Activated CD4-positive, alpha-beta T cell treated with anti-CD3 and anti-CD28 coated beads for 24 hours (primary cell): ENCODE measurements around the gene EYS.

Experiments
- DNase-seq, 2 donors: peaks; one replicate each; pipeline ENCODE4 v3.0.0-alpha.2; 2020; ENCODE audit warnings: low read depth in 2 of 2

EYS gene

DNA sequence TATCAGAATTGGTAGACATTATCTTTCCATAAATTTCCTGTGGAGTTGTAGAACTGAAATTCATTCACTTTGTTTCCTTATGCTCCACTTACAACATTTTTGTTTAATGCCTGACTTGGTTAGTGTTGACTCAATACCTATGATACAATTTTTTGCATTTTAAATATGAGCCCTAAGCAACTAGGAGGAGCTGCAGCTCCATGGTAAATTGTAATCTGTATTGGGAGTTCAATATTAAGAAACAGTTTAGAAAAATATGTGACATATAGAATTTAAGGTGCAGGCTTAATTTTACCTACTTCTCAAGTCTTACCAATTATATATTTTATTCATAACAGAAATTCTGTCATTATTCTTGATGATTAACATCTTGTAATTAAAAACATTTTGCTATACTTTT, 868.3 kb downstream of the EYS start:
- no peak for DNase-seq

DNA sequence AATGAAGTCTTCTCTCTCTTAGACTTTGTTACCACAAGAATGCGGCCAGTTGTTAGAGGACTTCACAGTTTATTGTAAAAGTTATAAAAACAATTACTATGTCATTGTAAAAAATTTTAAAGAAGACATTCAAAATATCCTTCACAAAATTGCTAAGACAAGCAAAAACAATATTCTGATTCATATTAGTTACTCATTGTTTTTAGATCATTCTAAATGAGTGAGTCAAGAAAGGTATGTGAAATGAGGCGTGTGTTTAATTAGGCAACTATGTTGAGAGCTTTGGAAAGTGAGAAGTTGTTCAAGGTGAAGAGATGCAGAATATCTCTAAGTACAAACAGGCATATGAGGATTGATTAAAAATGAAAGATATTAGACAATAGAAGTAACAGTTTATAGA, 875.3 kb downstream of the EYS start:
- no peak for DNase-seq

DNA sequence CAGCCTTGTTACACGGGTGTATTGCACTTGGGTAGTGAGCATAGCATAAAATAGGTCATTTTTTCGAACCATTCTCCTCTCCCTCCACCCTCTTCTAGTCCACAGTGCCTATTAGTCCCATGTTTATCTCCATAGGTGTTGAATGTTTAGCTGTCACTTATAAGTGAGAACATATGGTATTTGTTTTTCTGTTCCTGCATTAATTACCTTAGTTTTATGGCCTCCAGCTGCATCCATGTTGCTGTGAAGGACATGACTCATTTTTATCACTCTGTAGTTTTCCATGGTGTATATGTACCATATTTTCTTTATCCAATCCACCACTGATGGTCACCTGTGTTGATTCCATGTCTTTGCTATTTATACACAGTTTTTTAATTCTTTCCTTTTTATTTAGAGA, 889.5 kb downstream of the EYS start:
- DNase-seq, result no peak

DNA sequence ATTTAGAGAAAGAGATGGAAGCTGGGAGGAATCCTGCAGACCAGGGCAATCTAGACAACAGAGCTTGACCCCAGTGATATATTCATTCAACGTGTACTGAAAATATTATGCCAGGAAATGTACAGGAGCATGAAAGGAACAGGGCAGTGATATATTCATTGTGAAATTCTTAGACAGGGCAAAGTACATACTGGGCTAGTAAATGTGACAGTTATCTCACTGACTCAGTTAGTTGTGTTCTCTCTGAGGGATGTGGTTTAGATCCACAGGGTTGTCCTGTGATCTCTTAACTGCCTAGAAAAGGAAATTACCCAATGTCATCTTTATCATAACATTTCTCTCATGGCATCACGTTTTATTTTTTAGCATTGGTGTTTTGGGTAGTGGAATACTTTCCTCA, 891.3 kb downstream of the EYS start:
- DNase-seq, result no peak

DNA sequence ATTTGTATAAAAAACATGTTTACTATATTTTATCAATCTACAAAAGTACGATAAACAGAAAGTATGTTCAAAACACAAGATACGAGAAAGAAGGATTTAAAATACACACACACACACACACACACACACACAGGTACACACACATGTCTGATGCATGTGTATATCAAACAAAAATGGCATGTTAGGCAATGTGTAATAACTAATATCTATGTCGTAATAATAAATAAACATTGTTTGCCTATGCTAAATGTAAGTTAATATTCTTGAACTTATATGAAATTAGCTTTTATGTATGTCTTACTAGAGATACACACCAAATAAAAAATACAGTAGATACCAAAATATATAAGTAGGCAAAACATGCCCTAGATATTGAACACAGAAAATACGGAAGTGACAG, 894.9 kb downstream of the EYS start:
- DNase-seq, result no peak

DNA sequence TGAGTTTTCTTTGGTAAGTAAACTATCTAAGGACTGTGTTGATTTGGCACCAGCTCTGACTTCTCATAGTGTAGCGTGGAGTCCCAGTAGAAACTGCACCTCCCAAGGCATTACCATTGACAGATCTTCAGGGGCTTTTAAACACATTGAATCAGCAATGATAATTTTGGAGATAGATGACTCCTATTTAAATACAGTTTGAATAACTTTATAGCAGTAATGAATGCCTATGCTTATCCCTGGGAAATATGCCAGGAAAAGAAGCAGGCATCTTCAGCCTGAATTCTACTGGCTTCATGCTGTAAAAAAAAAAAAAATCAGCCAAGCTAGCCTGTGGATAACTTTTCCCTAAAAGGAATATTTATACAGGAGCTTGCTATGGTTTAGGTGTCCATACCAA, 895.9 kb downstream of the EYS start:
- no peak for DNase-seq

DNA sequence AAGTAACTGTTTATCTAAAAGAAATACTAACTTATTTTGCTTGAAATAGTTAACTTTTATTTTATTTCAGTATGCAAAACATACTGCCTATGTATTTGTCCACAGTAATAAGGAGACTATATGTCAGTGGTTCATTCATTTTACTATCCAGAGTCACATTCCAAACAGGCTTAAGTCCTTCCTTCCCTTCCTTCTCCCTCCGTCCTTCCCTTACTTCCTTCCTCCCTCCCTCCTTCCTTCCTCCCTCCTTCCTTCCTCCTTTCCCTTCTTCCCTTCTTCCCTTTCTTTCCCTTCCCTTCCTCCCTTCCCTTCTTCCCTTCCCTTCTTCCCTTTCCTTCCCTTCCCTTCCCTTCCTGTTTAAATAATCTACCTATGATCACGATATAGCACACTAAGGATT, 899.2 kb downstream of the EYS start:
- no peak for DNase-seq

DNA sequence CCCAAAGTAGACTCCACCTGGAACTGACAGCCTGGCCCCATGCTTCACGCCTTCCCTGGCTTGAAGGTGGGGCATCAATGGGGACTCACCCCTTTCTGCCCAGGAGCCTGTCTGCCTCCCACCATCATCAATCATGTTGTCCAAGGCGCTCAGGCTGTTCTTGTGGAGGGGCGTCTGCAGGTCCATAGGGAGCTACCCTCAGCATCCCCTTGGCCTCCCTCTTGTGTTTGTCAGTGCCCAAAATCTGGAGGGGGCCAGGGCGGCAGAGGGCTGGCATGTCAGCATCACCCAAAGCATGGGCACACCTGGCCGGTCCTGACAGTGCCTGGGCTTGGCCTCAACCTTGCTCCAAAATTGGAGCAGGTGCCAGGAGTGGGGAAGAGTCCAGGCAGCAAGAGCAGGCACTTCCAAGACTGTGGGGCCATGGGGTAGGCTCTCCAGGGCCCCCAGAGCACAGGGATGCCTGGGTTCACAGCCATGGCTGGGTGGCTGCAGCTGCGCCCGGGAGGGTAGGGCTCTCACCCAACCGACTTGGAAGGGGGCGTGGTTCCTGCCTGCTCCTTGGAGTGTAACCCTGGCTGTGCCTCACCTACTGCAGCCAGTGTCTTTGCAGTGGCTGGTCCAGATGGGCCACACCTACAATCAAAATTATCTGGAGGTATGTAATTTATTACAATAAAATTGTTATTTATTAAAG, 903.4 kb downstream of the EYS start:
- DNase-seq, result no peak

DNA sequence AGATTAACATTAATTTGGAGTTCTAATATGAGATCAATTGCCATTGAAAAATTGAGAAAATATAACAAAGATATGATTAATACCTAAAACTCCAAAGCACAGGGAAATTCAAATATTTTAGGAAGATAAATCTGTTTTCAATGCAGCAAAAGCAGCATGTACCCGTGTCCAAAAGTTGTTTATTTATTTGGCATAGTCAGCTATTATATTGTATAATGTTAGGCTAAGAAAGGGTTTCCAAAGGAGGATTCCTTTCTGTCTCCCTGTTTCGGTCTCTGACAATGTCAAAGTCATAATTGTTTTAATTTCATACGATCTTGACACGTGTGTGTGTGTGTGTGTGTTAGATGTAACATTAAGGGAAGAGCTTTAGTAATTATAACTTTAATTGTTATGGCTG, 914.5 kb downstream of the EYS start:
- DNase-seq, result no peak

DNA sequence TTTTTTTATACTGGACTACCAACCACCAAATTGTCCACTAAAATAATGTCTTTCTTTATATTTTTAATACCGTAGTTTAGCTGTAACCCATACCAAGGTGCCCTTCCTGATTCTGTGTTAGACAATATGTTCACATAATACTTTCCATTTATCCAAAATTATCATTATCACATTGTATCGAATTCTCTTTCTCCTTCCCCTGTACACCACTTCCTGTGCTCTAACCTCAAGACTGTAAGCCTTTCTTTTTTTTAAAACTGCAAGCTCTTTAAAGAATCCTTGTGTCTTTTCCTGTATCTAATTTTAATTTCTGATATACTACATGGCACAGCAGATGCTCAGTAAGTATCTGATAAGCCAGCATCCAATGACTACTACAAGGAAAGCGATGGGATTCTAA, 917.5 kb downstream of the EYS start:
- DNase-seq, result no peak

DNA sequence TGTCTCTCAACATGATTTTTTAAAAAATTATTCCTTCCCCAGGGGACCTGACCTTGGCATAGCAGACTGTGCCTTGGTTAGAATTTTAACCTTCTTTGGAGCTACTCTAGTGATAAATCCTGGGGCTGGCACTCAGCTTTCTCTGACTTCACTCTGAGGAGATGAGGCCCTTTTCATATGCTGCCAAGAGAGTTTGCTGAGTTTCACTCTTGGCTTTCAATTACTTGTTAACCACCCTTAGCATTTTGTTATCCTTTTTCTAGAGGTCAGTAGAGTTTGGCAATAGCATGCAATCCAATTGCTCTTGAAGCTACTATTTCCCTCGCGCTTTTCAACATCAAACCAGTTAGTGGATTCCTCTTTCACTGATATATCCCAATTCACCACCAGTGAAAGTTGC, 920.3 kb downstream of the EYS start:
- no peak for DNase-seq

DNA sequence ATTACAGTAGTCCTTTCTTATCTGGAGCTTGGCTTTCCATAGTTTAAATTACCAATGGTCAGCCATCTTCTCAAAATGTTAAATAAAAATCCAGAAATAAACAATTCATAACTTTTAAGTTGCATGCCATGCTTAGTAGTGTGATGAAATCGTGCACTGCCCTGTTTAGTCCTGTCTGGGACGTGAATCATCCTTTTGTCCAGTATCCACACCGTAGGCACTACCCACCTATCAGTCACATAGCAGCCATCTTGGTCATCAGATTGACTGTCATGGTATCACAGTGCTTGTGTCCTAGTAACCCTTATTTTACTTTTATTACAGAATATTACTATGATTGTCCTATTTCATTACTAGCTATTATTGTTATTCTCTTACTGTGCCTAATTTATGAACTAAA, 924.1 kb downstream of the EYS start:
- no peak for DNase-seq

DNA sequence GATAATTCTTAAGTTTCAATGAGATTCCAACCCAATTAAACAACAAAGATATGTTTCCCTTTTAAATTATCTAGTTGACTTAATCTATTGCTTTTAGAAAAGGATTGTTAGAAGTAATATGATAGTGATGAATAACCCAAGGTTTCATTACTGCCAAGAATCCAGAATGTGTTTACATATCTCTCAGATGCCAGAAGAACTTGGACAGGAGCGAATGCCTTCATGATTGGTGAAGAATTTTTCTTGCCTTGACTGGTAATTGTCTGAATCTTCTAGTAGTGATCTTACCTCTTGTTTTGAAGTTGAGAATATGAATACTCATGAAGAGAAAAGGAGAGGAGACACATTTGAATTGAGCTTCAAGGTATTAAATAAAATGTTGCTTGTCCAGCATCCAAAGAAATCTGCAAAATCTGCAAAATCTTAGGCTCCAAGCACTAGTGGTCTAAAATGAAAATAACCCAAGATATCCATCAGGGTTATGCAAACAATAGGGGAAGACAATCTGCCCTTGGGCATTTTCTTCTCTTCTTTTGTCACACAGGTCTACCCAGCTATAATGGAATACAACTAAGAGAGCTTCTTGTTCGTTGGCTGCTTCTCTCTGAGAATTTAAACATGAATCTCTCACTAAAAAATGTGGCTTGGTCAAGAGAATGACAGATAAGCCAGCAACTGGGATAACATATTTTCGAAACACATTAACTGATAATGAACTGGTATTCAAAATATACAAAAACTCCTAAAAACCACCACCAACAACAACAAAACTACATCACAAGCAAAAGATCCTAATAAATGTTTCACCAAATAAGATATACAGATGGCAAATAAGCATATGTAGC, 928.9 kb downstream of the EYS start:
- no peak for DNase-seq

DNA sequence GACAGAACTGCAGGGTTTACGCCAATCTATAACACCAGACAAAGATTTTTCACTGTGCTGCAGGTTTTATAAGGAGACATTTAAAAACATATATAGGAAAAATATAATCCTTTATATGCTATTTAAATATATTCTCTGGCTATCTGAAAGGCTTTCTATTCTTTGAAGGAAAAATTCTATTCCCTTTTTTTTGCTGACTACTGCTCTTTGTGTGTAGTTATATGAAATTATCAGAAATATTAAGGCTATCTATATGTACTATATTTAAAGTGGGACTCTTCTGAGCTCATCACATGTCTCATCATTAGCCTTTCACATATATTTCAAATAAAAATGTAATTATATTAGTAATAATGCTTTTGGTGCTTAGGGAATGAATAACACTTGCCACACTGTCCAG, 930.7 kb downstream of the EYS start:
- no peak for DNase-seq

DNA sequence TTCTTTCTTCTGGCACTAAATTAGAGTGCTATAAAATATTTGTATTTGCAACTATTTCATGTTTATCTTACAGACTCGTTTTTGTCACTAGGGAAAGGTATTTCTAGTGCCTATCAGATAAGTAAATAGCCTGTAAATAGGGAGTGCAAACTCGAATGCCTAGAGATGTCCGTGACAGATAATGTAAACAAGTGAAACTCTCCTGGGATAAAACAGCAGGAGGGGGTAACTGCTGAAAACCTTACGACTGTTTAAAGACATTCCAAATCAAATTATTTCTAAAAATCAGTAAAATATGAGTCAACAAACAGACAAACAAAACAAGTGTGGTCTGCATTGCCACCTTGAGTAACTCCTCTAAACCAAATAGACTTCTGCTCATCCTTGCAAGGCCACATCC, 932.1 kb downstream of the EYS start:
- no peak for DNase-seq

DNA sequence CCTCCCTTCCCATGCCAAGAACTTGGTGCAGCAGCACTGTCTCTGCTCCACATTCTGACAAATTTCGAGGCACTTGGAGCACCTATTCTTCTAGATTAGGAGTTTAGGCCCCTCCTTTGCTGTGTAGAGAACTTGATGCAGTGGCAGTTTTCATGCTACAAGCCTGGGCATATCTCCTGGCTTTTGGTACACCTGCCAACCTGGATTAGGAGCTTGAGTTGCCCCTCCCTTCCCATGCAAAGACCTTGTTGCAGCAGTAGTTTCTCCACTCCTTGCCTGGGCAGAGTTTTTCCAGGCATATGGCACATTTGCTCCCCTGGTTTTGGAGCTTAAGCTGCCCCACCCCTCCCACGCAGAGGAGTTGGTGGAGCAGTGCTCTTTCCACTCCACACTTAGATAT, 956.1 kb downstream of the EYS start:
- no peak for DNase-seq

DNA sequence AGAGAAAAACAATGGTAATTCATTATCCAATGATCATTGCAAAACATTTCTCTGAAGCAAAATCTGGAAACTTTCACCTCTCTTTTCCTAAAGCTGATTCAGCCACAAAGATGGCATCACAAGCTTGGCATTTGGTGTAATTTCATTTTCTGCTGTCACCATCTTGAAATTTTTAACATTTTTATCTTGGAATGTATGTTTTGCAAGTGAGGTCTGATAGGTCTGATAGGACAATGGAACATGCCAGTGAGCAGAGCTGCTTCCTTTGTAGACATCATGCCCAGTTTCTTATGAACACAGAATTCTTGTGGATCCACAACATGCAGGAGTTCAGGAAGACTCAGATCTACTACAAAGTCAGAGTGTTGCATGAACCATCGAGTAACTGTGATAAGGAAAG, 969.6 kb downstream of the EYS start:
- no peak for DNase-seq

DNA sequence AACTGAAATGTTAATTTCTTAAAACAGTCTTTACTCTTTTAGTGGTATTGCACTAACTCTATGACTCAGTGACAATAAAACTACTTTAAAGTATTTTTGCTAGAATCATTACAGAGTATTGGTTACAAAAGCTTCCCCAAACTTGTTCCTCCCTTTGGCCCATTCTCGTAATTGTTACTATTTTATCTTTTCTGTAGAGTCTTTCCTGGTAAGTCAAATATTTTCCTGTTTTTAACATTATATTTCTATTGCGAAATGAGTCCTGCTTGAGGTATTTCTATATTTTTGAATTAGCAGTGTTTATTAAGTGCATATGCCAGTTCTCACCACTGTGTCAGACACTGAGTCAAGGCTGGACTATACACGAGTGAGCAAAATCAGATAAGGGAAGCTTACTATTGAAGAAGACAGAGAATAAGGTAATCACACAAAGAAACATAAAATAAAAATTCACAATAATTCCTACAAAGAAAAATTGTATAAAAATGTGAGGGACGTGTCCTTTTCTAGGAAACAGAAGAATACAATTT, 970.5 kb downstream of the EYS start:
- DNase-seq, result no peak

DNA sequence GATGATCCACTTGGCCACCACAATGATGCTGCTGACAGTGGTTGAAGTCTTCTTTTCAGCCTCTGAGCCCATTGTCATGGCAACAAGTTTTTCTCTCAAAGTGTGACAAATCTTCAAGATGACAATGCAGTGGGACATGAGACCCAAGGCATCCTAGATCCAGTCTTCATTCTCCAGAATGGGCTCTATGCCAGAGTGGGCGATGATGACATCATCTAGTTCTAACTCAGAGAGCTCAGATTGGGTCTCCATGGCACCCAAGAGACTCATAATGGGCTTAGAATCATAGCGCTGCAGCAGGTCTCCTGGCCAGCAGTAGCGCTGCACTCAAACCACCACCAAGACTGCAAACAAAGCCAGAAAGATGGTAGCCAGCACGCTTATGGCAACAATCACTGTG, 973.6 kb downstream of the EYS start:
- DNase-seq, result no peak

DNA sequence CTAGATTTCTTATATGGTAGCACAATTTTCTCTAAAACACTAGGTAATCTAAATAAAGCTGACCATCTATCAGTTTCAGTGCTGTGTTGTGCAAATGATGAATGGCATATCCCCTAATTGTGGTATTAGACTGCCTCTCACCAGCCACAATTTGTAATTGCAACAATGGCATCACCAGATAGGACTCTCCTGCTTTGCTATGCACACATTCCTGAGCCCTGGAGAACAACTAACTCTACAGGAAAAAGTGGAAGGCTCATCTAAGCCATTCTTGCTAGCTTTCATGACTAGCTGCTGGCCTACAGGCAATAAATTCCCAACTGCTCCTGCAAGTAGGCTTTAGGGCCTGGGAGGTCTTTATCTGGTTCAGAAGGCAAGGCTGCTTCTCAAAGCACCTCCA, 974.1 kb downstream of the EYS start:
- no peak for DNase-seq

DNA sequence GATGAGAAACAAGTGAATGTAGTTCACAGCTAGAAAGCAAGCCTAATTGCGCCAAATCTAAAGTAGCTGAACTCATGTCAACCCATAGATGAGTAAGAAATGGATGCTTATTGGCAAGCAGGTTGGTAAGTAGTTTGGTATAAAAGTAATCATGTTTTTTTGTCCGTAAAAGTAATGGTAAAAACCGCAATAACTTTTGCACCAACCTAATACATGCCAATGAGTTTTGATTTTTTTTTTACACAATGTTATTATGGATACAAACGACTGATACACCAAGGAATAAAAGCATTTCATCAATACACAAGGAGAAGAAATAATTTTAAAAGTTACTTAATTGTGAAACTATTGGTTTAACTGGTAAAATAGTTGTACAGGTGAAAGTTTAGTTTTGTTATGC, 977.5 kb downstream of the EYS start:
- no peak for DNase-seq

DNA sequence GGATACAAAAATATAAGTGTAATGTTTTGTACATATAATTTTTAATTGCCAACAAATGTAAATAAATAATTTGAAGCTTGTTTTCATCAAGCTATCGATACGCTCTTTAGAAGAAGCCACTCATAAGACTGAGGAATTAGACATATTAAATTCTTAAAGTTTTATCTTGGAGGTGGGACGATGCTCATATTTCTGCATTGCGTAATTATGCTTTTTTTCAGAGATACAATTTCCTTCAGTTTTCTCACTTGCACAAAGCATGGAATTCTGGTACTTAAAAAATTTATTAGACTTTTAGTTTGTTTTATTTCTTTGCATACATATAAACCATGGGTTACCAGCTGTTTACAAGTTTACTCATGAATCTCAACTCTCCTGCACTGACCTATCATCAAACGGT, 980.0 kb downstream of the EYS start:
- no peak for DNase-seq

DNA sequence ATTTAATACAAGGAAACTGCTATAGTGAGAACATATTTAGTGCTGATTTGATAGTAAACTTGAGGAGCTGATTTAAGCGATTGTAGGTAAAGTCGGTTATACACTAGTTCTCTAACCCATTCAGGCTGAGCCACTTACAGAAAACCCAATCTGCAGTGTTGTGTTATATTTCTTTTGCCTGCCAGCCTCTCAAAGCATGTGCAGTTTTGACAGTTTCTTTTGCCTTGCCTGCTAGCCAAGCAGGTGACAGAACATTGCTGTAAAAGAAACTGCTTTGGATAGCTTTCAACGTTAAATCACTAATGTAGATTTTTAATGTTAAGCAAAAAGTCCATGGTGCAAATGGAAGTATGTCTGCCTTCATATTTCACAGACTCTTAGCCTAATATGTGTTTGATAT, 982.9 kb downstream of the EYS start:
- no peak for DNase-seq
